ENCODE data around the gene WBP2NL. TPM values are rescaled to one million over a fixed set of nuclear protein-coding genes. Genes with fewer than 3 reads are reported as not detected.

The WBP2NL gene
- total RNA-seq, 2 donors from 2014 or later, result not detected

DNA sequence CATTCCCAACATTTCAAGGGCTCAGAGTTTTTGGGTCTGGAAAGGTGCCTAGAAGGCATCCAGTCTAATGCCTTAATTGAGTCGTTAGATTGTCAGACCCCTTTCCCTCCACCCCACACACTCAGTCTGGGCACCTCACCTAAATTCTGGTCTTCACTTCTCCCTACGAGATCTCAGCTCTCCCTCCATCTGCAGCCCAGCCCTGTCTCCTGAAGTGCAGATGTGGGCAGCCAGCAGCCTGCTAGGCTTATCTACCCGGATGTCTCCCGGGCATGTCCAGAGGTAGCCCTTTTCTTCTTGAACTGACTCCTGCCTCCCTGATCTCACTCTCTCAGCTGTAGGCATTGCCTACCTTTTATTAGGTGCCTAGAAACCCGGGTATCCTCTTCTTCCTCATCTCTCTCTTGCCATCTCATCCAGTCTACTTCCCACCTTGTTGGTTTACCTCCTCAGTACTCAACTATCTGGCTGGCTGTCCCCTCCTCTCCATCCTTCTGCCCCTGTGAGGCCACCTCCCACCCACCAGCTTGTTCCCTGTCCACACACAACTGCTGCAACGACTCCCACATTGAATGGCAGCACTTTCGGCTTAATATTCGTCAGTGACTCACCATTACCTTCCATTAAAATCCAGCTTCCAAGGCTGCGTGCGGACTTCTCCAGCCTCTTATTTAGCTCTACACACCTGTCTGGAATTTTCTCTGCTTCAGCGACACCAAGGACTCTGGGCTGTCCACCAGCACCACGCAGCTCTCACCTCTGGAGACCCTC is 23.1 kb upstream of the WBP2NL start:
- Mint-ChIP-seq H3K4me1 (peaks cover 6% of the 10 kb centered on the region), H3K27ac (no peak overlapping the region), H3K9me3 (no peaks in the 10 kb centered on the region), H3K4me3 (peak overlapping the region; percentile 60), H3K27me3 (ENCODE audit: insufficient read depth) (peaks cover 74% of the 10 kb centered on the region), H3K36me3 (ENCODE audit: low read depth) (no peaks in the 10 kb centered on the region)
- Histone ChIP-seq H3K4me3 (ENCODE audit: low read length) (no peak overlapping the region), H3K27me3 (ENCODE audit: control insufficient read depth, insufficient read depth, low read length, poor library complexity, severe bottlenecking) (peaks cover 53% of the 10 kb centered on the region), H3K27ac (ENCODE audit: low read depth, low read length) (no peak overlapping the region), H3K9me3 (ENCODE audit: control insufficient read depth, low read length) (no peaks in the 10 kb centered on the region), H3K36me3 (ENCODE audit: control insufficient read depth, insufficient read depth, low read length) (no peaks in the 10 kb centered on the region), H3K4me1 (ENCODE audit: control insufficient read depth, insufficient read depth, low read length) (no peaks in the 10 kb centered on the region), H3K9ac (ENCODE audit: extremely low read depth, low read length, poor library complexity, severe bottlenecking) (no peak overlapping the region)
- no peak for DNase-seq
- 71 to 83% methylated on average over 10 to 12 of the region's 12 CpGs for WGBS, 2 experiments (ENCODE audit: insufficient coverage in 1 of 2, insufficient read length in 1 of 2)
- TF ChIP-seq, protein P1, sequence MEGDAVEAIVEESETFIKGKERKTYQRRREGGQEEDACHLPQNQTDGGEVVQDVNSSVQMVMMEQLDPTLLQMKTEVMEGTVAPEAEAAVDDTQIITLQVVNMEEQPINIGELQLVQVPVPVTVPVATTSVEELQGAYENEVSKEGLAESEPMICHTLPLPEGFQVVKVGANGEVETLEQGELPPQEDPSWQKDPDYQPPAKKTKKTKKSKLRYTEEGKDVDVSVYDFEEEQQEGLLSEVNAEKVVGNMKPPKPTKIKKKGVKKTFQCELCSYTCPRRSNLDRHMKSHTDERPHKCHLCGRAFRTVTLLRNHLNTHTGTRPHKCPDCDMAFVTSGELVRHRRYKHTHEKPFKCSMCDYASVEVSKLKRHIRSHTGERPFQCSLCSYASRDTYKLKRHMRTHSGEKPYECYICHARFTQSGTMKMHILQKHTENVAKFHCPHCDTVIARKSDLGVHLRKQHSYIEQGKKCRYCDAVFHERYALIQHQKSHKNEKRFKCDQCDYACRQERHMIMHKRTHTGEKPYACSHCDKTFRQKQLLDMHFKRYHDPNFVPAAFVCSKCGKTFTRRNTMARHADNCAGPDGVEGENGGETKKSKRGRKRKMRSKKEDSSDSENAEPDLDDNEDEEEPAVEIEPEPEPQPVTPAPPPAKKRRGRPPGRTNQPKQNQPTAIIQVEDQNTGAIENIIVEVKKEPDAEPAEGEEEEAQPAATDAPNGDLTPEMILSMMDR (conservative IDR thresholded peaks at IDR 0.05), result no peak

DNA sequence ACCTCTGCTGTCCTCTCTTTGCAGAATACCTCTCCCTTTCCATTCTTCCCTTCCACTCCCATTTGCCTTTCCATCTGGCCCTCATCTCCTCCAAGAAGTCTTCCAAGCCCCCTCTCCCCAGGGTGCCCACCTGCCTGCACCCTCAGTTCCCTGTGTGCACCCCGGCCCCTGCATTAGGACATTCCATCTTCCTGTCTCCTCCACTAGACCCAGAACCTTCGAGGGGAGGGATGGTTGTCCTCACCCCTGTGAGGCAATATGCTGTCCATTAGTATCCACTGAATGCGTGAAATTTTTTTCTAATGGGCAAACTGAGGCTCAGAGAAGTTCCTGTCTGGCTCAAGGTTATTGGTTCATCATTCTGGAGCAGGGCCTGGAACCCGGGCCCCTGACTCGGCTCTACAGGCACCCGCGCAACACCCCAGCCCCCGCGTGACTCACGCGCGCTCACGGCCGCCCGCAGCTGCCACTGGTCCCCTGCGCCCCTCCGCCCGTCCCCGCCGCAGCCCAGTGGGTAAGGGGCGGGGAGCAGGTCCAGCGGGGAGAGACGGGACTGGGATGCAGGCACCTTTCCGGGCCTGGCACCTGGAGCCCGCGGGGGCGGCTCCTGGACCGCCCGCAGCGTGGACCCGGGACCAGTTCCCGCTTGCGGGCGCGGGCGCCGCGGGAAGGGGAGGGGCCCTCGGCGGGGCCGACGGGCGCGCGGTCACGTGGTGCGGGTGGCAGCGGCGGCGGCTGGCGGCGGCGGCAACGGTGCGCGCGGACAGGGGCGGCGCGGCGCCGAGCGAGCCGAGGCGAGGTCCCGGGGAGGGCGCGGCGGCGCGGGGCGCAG is 22.3 kb upstream of the WBP2NL start:
- WGBS, 2 experiments (ENCODE audit: insufficient coverage in 1 of 2, insufficient read length in 1 of 2), result 4 to 20% methylated on average over 11 to 72 of the region's 72 CpGs
- peak; percentile 75 for DNase-seq
- H3K9me3 Mint-ChIP-seq, result no peaks in the 10 kb centered on the region
- peaks cover 67% of the 10 kb centered on the region for H3K27me3 Mint-ChIP-seq (ENCODE audit: insufficient read depth)
- TF ChIP-seq, protein P1 (conservative IDR thresholded peaks at IDR 0.05), result no peak
- Histone ChIP-seq H3K4me1 (ENCODE audit: control insufficient read depth, insufficient read depth, low read length) (no peaks in the 10 kb centered on the region), H3K27ac (ENCODE audit: low read depth, low read length) (no peak overlapping the region), H3K27me3 (ENCODE audit: control insufficient read depth, insufficient read depth, low read length, poor library complexity, severe bottlenecking) (peaks cover 53% of the 10 kb centered on the region), H3K9me3 (ENCODE audit: control insufficient read depth, low read length) (no peaks in the 10 kb centered on the region), H3K4me3 (ENCODE audit: low read length) (peak overlapping the region; percentile 73), H3K36me3 (ENCODE audit: control insufficient read depth, insufficient read depth, low read length) (no peaks in the 10 kb centered on the region), H3K9ac (ENCODE audit: extremely low read depth, low read length, poor library complexity, severe bottlenecking) (no peak overlapping the region)
- peak overlapping the region; percentile 60 for H3K4me3 Mint-ChIP-seq
- H3K27ac Mint-ChIP-seq, result no peak overlapping the region
- no peaks in the 10 kb centered on the region for H3K36me3 Mint-ChIP-seq (ENCODE audit: low read depth)
- peaks cover 6% of the 10 kb centered on the region for H3K4me1 Mint-ChIP-seq

DNA sequence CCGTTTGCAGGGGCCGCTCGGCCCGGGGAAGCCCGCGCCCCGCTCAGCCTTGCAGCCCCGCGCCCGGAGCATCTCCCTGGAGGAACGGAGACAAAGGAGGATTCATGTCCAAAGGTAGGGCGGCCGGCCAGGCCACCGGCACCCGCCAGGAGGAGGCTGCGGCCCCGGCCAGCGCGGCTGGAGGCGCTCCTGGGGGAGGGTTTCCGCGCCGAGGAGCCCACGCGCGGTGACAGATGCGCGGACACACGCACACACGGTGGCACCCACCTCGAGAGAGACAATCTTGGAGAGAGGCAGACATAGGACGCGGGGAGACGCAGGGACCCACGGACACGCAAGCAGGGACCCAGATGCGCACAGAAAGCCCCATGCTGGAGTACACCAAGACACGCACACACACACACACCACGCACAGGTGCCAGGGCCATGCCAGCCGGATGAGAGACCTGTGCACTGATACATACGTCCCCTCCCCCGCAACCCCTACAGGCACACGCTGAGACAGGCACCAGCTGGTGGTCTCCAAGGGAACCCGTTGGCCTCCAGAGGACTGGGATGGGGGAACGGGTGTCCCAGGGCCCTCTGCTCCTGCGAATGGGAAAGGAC is 21.5 kb upstream of the WBP2NL start:
- Histone ChIP-seq H3K27me3 (ENCODE audit: control insufficient read depth, insufficient read depth, low read length, poor library complexity, severe bottlenecking) (peaks cover 53% of the 10 kb centered on the region), H3K27ac (ENCODE audit: low read depth, low read length) (peak overlapping the region; percentile 9), H3K9ac (ENCODE audit: extremely low read depth, low read length, poor library complexity, severe bottlenecking) (peak overlapping the region; percentile 52), H3K4me1 (ENCODE audit: control insufficient read depth, insufficient read depth, low read length) (no peaks in the 10 kb centered on the region), H3K9me3 (ENCODE audit: control insufficient read depth, low read length) (no peaks in the 10 kb centered on the region), H3K4me3 (ENCODE audit: low read length) (peak overlapping the region; percentile 75), H3K36me3 (ENCODE audit: control insufficient read depth, insufficient read depth, low read length) (no peaks in the 10 kb centered on the region)
- Mint-ChIP-seq H3K4me3 (peak overlapping the region; percentile 52), H3K4me1 (peaks cover 6% of the 10 kb centered on the region), H3K27me3 (ENCODE audit: insufficient read depth) (peaks cover 62% of the 10 kb centered on the region), H3K9me3 (no peaks in the 10 kb centered on the region), H3K27ac (no peak overlapping the region), H3K36me3 (ENCODE audit: low read depth) (no peaks in the 10 kb centered on the region)
- peak; percentile 69 for DNase-seq
- TF ChIP-seq, protein P1 (conservative IDR thresholded peaks at IDR 0.05), result peak; percentile 21
- WGBS, 2 experiments (ENCODE audit: insufficient coverage in 1 of 2, insufficient read length in 1 of 2), result 6 to 7% methylated on average over 20 to 46 of the region's 46 CpGs

Measured in endodermal cell (in vitro differentiated cells).